Neural progenitor cell (in vitro differentiated cells): ENCODE measurements around the gene NCOA6. TPM values are rescaled to one million over a fixed set of nuclear protein-coding genes. Genes with fewer than 3 reads are reported as not detected.

Experiments used
- DNase-seq: peaks from one replicate; pipeline ENCODE4 v3.0.0-alpha.2; 2016; ENCODE audit warnings: low spot score
- H2AFZ ChIP-seq: fragments of 200-600 bp; sonication (generic); replicated peaks from 2 replicates; pipeline ENCODE4 v1.6.1; 2016; ENCODE audit warnings: antibody characterized with exemption
- H3F3A ChIP-seq: fragments of 200-600 bp; sonication (generic); 2 replicates; pipeline ENCODE4 v1.6.1; 2016; ENCODE audit warnings: antibody characterized with exemption, low read depth
- H3K27ac ChIP-seq: fragments of 200-600 bp; sonication (generic); 2 replicates; pipeline ENCODE4 v1.5.1; 2016; ENCODE audit warnings: mild to moderate bottlenecking
- H3K27me3 ChIP-seq: fragments of 200-600 bp; sonication (generic); 2 replicates; pipeline ENCODE4 v1.6.1; 2016; ENCODE audit warnings: mild to moderate bottlenecking, moderate library complexity
- H3K36me3 ChIP-seq: fragments of 200-600 bp; sonication (generic); 2 replicates; pipeline ENCODE4 v1.5.1; 2016
- H3K4me1 ChIP-seq: fragments of 200-600 bp; sonication (generic); 2 replicates; pipeline ENCODE4 v1.6.1; 2016; ENCODE audit warnings: mixed run types
- H3K4me2 ChIP-seq: fragments of 200-600 bp; sonication (generic); 2 replicates; pipeline ENCODE4 v1.6.1; 2016
- H3K4me3 ChIP-seq: fragments of 200-600 bp; sonication (generic); 2 replicates; pipeline ENCODE4 v1.5.1; 2016
- H3K79me2 ChIP-seq: fragments of 200-600 bp; sonication (generic); 2 replicates; pipeline ENCODE4 v1.6.1; 2016; ENCODE audit warnings: low read depth
- H3K9ac ChIP-seq: fragments of 200-600 bp; sonication (generic); 2 replicates; pipeline ENCODE4 v1.6.1; 2016
- H3K9me3 ChIP-seq: fragments of 200-600 bp; sonication (generic); 2 replicates; pipeline ENCODE4 v1.5.1; 2016; ENCODE audit warnings: low read depth
- H4K20me1 ChIP-seq: fragments of 200-600 bp; sonication (generic); 2 replicates; pipeline ENCODE4 v1.6.1; 2016; ENCODE audit warnings: low read depth
- H3K27ac Mint-ChIP-seq: 3 replicates; pipeline ENCODE4 v1.8.0; 2021; ENCODE audit warnings: mixed read lengths
- H3K27me3 Mint-ChIP-seq: 2 replicates; pipeline ENCODE4 v1.8.0; 2022; ENCODE audit warnings: low read depth, mild to moderate bottlenecking, inconsistent platforms, moderate library complexity, mixed read lengths; ENCODE audit not compliant: insufficient read depth
- H3K36me3 Mint-ChIP-seq: 3 replicates; pipeline ENCODE4 v1.8.0; 2021; ENCODE audit warnings: mixed read lengths
- H3K4me1 Mint-ChIP-seq: 3 replicates; pipeline ENCODE4 v1.8.0; 2021; ENCODE audit warnings: mixed read lengths
- H3K4me3 Mint-ChIP-seq: 3 replicates; pipeline ENCODE4 v1.8.0; 2021; ENCODE audit warnings: mild to moderate bottlenecking, moderate library complexity, mixed read lengths
- H3K9me3 Mint-ChIP-seq: 3 replicates; pipeline ENCODE4 v1.8.0; 2020; ENCODE audit warnings: mixed read lengths
- CTCF ChIP-seq: fragments of 200-600 bp; sonication (generic); IDR thresholded peaks from 2 replicates; pipeline ENCODE4 v1.5.1; 2017; ENCODE audit warnings: antibody characterized with exemption, mild to moderate bottlenecking
- EZH2 ChIP-seq: fragments of 200-600 bp; sonication (generic); IDR thresholded peaks from 2 replicates; pipeline ENCODE4 v1.6.1; 2017; ENCODE audit warnings: antibody characterized with exemption, mild to moderate bottlenecking, moderate library complexity
- EZH2phosphoT487 ChIP-seq: fragments of 200-600 bp; sonication (generic); IDR thresholded peaks from 2 replicates; pipeline ENCODE4 v1.6.1; 2017; ENCODE audit warnings: antibody characterized with exemption
- total RNA-seq: library from RNA; depleted of rRNA; stranded (reverse); fragments of >200 nt; gene quantifications from 2 replicates; pipeline ENCODE4 v1.2.3, GENCODE V29; 2015; ENCODE audit warnings: low replicate concordance

The NCOA6 gene
- total RNA-seq, 1 donor from 2014 or later, result 14.3 TPM

- no peaks in the 10 kb centered on the region for H3K27me3 ChIP-seq
- H3K9me3 ChIP-seq, result no peaks in the 10 kb centered on the region
- H3K4me2 ChIP-seq, result no peak overlapping the region
- no peaks in the 10 kb centered on the region for H4K20me1 ChIP-seq
- Mint-ChIP-seq H3K27ac (no peak overlapping the region), H3K9me3 (no peaks in the 10 kb centered on the region), H3K36me3 (peaks cover 25% of the 10 kb centered on the region), H3K4me1 (no peaks in the 10 kb centered on the region), H3K27me3 (no peaks in the 10 kb centered on the region), H3K4me3 (no peak overlapping the region)
- no peak overlapping the region for H2AFZ ChIP-seq
- no peak overlapping the region for H3K9ac ChIP-seq
- no peak overlapping the region for H3K4me3 ChIP-seq
- no peak for TF ChIP-seq CTCF
- no peak for TF ChIP-seq EZH2phosphoT487
- no peak for TF ChIP-seq EZH2
- H3K4me1 ChIP-seq, result no peaks in the 10 kb centered on the region
- H3F3A ChIP-seq, result no peaks in the 10 kb centered on the region
- H3K27ac ChIP-seq, result no peak overlapping the region
- DNase-seq, result no peak
- peaks cover 2% of the 10 kb centered on the region for H3K36me3 ChIP-seq
- no peaks in the 10 kb centered on the region for H3K79me2 ChIP-seq
Observed at GRCh38 chr20:34748709-34749108, 76.7 kb downstream of the NCOA6 start.

GRCh38 chr20:34747479-34747878 lies 78.0 kb downstream of the NCOA6 start:
- H4K20me1 ChIP-seq, result no peaks in the 10 kb centered on the region
- H3K9me3 ChIP-seq, result no peaks in the 10 kb centered on the region
- no peaks in the 10 kb centered on the region for H3K79me2 ChIP-seq
- no peaks in the 10 kb centered on the region for H3K4me1 ChIP-seq
- no peak for TF ChIP-seq CTCF
- no peak for TF ChIP-seq EZH2
- TF ChIP-seq EZH2phosphoT487, result no peak
- H3K27me3 ChIP-seq, result no peaks in the 10 kb centered on the region
- Mint-ChIP-seq H3K27me3 (no peaks in the 10 kb centered on the region), H3K9me3 (no peaks in the 10 kb centered on the region), H3K27ac (no peak overlapping the region), H3K36me3 (peaks cover 32% of the 10 kb centered on the region), H3K4me3 (no peak overlapping the region), H3K4me1 (no peaks in the 10 kb centered on the region)
- no peak overlapping the region for H3K9ac ChIP-seq
- H2AFZ ChIP-seq, result no peak overlapping the region
- H3K4me2 ChIP-seq, result no peak overlapping the region
- peaks cover 6% of the 10 kb centered on the region for H3K36me3 ChIP-seq
- no peak for DNase-seq
- H3F3A ChIP-seq, result no peaks in the 10 kb centered on the region
- no peak overlapping the region for H3K27ac ChIP-seq
- no peak overlapping the region for H3K4me3 ChIP-seq

GRCh38 chr20:34746674-34747073 lies 78.8 kb downstream of the NCOA6 start:
- H3K4me3 Mint-ChIP-seq, result no peak overlapping the region
- Histone ChIP-seq H3K4me3 (no peak overlapping the region), H3K4me1 (no peaks in the 10 kb centered on the region), H3K27ac (no peak overlapping the region), H3F3A (no peaks in the 10 kb centered on the region), H3K9ac (no peak overlapping the region), H4K20me1 (no peaks in the 10 kb centered on the region), H3K9me3 (no peaks in the 10 kb centered on the region), H3K36me3 (peaks cover 6% of the 10 kb centered on the region), H3K27me3 (no peaks in the 10 kb centered on the region), H3K79me2 (no peaks in the 10 kb centered on the region), H3K4me2 (no peak overlapping the region), H2AFZ (no peak overlapping the region)
- TF ChIP-seq CTCF (no peak), EZH2phosphoT487 (no peak), EZH2 (no peak)
- DNase-seq, result no peak
- H3K9me3 Mint-ChIP-seq, result no peaks in the 10 kb centered on the region
- peaks cover 36% of the 10 kb centered on the region for H3K36me3 Mint-ChIP-seq
- no peaks in the 10 kb centered on the region for H3K27me3 Mint-ChIP-seq
- H3K27ac Mint-ChIP-seq, result no peak overlapping the region
- H3K4me1 Mint-ChIP-seq, result no peaks in the 10 kb centered on the region
